HCT116 (cell line): Measurements from ENCODE around the gene NLRC5.

ENCODE experiments used
- EZH2 ChIP-seq: fragments of 200-600 bp; sonication (generic); IDR thresholded peaks from 2 replicates; pipeline ENCODE4 v1.6.1; 2017; ENCODE audit warnings: antibody characterized with exemption, mixed run types
- EZH2phosphoT487 ChIP-seq: fragments of 200-600 bp; IDR thresholded peaks from 2 replicates; pipeline ENCODE4 v1.6.1; 2018; ENCODE audit warnings: antibody characterized with exemption, borderline replicate concordance
- TF ChIP-seq, protein P1 (sequence below), 3 experiments: fragments of 200-600 bp in 1 of 3; sonication (generic) in 1 of 3; IDR thresholded peaks in 2 of 3; conservative IDR thresholded peaks in 1 of 3; 2 replicates each; pipeline ENCODE4 v1.5.1; 2012 to 2017; ENCODE audit warnings: low read depth in 2 of 3, low read length in 2 of 3, antibody characterized with exemption in 1 of 3, borderline replicate concordance in 1 of 3, control low read depth in 1 of 3, mild to moderate bottlenecking in 1 of 3, mixed read lengths in 1 of 3, mixed run types in 1 of 3, moderate library complexity in 1 of 3; ENCODE audit not compliant: insufficient read depth in 1 of 3

DNA sequence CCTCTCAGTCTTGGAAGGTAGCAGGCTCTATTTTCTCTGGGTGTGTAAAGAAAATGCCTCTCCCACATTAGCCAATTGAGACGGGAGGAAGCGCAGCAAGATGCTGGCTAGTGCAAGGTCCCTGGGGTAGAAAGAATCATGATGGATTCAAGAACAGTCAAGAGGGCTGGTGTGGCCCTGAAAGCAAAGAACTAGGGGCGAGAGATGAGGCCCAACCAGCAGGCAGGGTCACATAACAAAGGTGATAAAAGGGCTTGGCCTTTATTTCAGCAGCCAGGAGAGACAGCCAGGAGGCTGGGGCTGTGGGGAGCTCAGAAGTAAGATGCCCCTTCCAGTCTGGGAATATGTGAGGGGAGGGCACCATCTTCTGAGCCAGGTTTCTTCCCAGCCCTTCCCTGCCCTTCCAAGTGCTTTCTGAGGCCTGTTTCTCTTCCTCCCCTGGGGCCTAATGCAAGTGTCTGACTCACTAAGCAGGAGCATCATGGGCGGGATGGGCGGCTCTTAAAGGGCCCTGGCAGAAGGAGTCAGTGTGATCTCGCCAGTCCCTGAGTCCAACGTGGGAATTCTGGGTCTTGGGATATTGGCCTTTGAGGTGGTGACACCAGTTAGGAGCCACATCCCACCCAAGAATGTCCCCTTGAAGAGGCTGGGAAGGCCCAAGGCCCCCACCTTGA lies 3.9 kb upstream of the NLRC5 start:
- TF ChIP-seq, protein P1, sequence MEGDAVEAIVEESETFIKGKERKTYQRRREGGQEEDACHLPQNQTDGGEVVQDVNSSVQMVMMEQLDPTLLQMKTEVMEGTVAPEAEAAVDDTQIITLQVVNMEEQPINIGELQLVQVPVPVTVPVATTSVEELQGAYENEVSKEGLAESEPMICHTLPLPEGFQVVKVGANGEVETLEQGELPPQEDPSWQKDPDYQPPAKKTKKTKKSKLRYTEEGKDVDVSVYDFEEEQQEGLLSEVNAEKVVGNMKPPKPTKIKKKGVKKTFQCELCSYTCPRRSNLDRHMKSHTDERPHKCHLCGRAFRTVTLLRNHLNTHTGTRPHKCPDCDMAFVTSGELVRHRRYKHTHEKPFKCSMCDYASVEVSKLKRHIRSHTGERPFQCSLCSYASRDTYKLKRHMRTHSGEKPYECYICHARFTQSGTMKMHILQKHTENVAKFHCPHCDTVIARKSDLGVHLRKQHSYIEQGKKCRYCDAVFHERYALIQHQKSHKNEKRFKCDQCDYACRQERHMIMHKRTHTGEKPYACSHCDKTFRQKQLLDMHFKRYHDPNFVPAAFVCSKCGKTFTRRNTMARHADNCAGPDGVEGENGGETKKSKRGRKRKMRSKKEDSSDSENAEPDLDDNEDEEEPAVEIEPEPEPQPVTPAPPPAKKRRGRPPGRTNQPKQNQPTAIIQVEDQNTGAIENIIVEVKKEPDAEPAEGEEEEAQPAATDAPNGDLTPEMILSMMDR (IDR thresholded peaks at IDR 0.05 in 2 of 3, conservative IDR thresholded peaks at IDR 0.05 in 1 of 3; ENCODE audit: borderline replicate concordance in 1 of 3, insufficient read depth in 1 of 3, low read depth in 2 of 3, low read length in 2 of 3): no peak
- TF ChIP-seq EZH2phosphoT487: no peak
- no peak for TF ChIP-seq EZH2
